ENCODE data around the gene SBF2.

GRCh38 chr11:9941991-9942390, 352.0 kb downstream of the SBF2 start:
- TF ChIP-seq CTCF (IDR thresholded peaks at IDR 0.05; ENCODE audit: insufficient read depth, low read length) (no peak), POLR2AphosphoS5 (IDR thresholded peaks at IDR 0.05; ENCODE audit: low read depth) (no peak), REST (IDR thresholded peaks at IDR 0.05; ENCODE audit: insufficient replicate concordance, low read depth) (no peak), GABPA (IDR thresholded peaks at IDR 0.05; ENCODE audit: low read depth) (no peak)
